ENCODE results near the gene GABARAP.

The GABARAP gene

DNA sequence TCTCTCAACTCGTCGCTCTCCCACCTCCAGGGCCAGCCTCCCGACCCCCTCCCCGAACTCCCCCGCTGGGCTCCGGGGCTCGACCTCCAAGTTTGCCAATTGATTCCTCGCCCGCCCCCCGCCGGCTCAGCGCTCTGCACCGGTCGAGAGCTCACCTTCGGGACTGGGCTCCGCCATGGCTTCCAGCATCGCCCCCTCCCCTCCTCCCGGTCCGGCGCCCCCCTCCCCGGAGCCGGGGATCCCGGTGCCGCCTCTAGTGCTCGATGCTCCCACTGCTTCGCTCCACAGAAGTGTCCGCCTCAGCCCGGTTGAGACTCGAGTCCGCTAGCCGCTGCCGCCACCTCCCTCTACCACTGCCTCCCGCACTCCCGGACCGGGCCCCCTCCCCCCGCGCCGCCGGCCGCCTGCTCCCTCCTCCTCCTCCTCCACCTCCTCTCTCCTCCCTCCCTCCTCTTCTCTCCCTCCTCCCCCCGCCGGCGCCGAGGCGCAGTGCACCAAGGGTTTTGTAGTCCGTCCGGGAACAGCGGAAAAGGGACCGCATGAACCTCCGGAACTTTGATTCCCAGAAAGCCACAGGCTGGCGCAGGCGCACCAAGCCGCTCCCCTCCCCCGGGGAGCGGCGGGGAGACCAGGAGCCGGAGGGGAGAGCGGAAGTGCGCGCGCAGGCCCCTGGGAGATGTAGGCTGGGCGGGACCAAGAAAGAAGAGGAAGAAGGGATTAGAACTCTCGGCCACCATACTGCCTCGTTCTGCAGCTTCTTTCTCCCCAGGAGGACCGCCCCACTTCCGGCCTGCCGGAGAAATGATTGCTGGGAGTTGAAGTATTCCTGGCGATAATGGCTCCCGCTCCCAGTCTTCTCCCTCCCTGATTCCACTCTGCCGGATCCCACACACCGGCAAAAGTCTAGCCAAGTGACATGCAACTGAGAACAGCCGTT, 2.9 kb downstream of the GABARAP start, which contains the start of gene PHF23:
Gene PHF23 (minus strand): TSS at position 367 of the 937 bp plus-strand sequence. CDS start 178 bp downstream, at position 189.
- peak; percentile 96 to 99 for DNase-seq

DNA sequence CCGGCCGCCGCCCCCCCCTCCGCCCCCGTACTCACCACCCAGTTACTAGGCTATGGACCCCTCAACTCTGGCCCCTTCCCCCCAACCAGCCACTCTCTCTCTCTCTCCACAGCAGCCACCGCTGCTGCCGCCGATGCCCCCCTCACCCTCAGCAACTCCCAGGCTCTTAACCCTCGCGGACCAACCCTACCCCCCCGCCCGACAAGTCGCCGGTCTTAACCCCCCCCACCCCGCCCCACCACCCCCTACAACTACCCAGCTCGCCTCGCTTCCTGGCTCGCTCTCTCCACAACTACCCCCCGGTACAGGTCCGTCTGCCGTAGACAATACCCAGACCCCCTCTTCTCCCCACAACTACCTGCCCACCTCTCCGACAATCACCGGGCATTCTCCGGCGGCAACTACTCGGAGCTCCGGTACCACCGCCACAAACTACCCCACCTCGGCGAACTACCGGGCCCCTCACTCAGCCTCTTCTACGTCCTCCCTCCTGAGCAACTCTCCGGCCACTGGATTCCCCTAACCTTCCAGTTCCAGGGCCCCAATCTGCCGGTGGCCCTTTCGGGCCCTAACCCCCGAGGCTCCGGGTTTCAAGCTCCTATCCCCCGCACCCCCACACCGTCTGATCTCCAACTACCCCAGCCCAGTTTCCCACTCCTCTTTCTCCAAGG, 3.7 kb downstream of the GABARAP start:
- DNase-seq, result no peak

DNA sequence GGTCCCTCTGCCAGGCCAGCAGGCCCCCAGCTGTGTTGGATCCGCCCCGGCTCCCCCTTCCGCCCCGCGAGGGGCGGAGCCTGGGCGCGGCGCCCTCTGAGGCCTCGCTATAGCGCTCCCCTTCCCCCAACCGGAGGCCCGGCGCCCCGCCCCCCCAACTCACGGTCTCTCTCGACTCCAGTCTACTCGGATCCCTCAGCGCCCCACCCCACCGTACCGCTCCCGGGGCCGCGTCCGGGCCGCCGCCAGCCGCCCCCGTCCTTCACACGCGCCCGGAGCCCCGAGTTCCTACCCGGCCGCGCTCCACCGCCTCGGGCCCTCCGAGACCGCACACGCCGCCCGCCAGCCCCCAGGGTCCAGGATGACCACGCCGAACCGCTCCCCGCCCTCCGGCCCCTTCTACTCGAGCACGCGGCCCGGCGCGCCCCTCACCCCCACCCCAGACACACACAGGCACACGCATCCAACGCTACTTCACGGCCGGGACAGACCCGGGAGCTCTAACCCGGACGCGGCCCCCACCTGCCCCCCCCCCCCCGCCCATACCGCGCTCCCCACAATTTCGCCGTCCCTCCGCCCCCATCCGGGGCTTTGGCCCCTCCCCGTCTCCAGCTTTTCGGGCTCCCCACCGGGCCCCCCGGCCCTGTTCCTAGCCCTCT, 4.4 kb downstream of the GABARAP start:
- peak in 1 of 2 experiments; percentile 55 for DNase-seq

DNA sequence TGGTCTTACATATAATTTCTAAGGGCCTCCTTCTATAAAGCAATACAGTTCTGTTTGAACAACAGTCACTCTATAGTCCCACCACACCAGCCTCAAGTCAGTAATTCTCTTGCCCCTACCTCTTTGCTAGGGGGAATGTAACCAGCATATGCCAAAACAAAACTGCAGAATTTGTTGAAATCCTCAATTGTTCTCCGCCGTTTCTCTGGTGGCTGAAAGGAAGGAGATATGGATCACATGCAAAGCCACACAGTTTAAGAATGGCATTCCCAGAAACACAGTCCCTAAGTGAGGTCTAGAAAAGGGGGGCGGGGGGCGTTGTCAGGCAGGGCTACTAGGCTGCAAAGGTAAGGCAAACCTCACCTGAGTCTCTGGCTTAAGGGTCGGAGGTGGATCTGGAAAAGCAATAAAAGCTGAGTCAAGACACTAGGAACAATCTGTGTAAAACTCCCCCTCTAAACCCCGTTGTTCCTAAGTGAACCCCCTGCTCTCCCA, 4.9 kb downstream of the GABARAP start:
- no peak for DNase-seq

DNA sequence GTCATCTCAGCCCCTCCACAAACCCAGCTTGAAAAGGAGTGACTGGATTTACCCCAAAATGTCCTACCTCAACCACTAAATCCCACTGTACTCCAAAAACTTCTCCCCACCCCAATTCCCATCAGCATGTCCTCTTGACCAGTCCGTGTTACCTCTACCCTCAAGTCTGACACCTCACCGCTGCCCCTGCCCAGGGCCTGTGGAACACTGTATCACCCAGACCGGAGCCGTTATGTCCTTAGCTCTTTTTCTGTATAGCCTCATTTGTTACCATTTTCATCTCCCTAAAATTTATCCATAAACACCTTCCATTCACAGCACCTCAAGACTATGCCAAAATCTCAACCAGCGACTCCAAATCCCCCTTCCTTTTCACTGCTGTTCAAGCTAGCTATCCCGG, 5.4 kb downstream of the GABARAP start:
- no peak for DNase-seq

DNA sequence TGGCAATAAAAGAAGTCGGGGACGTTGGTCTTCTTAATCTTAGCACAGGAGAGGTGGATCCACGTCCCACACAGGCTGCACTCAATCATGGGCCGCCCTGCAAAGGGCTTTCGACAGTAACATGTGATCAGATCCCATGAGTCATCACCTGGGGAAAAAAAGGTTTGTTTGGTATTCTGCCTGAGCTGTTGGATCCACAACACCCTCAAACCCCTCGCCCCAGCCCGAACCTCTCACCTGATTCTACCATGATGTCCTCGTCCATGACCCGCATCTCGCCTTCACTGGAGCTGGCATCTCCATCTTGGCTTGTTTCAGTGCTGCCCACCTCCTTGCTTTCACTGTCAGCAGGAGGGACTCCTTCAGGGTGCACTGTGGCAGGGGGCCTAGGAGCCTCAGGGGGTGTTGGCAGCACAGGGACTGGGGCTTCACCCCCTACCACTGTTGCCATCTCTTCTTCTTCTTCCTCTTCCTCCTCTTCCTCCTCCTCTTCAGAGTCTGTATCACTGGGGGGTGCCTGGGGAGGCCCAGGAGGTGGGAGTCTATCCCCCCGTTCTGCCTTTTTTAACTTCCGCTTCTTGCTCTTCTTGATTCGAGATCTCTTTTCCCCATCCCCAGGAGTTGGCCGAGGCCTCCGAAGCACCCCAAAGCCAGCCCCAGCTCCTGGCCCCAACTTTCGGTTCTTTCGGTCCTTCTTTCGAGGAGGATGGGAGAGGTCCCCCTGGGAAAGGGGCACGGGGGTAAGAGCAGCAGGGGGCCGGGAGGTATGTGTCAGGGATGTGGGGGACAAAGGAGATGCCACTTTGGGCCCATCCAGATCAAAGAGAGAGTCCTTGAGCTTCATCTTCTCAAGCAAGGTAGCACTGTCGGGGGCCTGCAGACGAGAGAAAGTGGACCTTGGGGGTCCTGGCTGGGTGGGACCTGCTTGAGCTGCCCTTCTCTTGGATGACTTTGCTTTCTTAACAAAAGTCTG, 6.3 kb downstream of the GABARAP start:
- no peak for DNase-seq

DNA sequence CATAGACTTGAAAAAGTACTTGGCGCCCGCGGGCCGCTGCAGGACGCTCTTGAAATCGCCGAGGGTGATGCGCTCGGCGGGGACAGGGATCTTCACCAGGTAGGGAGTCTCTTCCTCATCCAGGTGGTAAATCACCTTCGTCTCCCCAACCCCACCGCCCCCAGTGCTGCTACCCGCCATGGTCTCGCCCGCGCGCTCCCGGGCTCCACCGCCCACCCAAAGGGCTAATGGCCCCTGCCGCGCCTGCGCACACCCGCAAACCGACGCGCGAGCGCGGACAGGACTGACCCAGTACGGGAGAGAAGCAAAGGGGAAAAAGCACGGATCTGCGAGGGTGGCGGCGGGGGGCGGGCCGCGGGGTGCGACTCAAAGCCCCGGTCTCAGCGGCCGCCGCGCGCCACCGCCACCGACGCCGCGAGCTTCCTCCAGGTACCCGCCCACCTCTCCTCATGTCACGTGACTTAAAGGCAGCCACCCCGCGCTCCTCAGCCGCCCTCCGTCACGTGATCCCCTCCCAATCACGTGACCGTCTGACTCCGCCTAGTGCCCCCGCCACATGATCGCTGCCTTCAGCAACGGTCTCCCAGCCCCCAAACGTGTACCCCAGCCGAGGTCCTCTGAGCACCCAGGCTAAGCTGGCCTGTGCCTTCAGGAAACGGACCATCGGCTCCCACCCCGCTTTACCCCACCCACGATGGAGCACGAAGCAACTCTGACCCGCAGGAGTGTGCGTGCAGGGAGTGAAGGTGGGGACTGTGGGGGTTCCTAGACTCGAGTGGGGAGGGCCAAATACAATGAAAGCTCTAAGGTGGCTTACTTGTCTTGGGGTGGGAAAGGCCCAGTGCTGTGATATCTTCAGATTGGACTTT, 7.9 kb downstream of the GABARAP start, which contains the start of gene DVL2:
Gene DVL2 (minus strand): TSS at position 435 of the 869 bp plus-strand sequence. CDS start 255 bp downstream, at position 180.
- DNase-seq, result peak; percentile 87 to 92

DNA sequence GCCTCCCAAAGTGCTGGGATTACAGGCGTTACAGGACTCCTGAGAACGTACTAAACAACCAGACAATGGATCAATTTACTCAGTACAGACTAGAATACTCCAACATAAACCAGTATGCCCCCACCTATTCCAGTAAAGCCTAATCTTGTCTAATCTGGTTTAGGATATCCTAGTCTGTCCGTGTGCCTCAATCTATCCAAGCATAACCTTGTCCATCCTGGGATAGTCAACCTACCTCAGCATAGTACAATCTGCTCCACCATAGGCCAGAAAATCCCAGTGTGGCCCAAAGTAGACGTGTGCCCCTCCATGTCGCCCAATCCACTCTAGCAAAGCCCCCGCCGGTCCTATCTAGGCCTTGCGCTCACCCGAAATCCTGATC, 8.6 kb downstream of the GABARAP start:
- DNase-seq, result no peak

DNA sequence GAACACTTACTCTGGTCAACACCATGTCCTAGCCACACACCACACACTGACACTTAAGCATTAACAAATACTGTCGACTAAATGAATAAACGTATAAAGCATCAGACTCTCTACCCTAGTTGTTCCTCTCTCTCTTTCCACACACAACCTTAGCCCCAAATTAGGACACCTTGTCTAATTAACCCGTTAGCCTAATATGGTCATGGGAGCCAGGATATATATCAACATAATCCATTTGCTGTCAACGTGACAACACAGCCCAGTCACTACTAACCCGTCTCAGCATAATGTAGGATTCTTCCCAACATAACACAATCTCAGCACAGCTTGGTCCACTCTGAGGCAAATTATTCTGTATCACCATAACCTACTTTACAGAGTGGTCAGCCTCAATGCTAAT, 10.1 kb downstream of the GABARAP start:
- DNase-seq, result no peak

DNA sequence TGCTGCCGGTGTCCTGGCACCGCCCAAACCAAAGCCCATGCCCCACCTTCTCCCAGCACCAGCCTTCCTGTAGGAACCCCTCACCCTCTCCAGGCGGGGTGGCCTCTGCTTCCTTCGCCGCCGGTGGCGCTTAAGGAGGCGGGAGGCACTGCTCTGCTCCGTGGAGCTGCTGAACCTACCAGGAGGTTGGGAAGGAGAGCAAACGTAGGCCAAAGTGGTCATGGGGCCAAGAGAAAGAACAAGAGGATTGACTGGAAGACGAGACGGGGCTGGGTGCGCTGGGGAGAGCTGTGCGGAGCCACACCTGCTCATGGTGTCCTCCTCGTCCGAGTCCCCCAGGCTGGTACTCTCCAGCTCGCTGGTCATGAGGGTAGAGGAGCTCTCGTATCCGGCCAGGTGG, 12.7 kb downstream of the GABARAP start:
- DNase-seq, result no peak

DNA sequence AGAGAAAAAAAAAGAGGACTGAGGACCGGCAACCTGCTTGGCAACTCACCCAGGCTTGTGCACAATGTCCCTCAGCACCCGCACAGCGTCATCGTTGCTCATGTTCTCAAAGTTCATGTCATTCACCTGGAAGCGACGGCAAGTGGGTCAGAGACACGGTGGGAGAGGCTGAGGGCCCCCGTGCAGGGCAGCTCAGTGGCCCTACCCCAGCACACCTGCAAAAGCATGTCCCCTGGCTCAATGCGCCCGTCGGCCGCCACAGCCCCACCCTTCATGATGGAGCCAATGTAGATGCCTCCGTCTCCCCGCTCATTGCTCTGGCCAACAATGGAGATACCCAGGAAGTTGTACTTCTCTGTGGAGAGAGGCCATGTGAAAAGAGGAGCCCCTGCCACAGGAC, 13.3 kb downstream of the GABARAP start:
- no peak for DNase-seq

DNA sequence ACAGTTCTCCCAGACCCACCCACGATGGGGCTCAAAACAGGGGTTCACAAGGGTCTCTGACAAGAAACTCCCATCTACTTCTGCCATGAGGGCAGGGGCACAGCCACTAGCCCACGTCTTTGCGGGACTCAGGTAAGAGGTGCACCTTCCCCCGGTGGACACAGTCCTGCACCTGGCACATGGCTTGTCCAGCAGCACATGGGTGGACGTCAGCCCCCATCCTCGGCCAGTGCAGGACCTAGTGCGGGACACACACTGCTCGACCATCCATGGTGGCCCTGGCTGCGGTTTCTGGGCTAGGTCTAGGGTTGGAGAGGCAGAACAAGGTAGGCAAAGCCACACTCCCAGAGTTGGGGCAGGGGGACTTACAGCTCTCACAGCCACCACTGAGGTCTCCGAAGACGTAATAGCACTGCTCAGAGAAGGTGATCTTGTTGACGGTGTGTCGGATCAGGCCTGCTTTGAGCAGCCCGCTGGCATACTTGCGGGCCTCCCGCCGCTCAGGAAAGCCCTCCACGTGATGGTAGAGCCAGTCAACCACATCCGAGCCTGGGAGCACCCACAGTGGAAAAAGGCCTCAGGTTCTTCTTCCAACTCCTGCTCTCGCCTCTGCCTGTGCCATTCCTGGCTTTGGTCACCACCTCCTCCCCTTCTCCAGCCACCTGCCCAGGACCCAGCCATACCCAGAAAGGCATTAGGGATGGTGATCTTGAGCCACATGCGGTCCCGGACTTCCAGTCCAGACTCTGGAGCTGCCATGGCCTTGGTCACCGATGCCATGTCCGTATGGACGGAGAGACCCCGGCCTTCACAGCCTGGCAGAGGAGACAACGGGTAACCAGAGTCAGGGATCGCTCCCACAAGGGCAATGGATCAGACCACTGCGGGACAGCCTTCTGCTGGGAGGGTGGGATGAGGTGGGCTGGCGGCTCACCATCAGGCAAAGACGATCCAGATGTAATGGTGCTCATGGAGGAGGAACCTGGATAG, 15.2 kb downstream of the GABARAP start:
- DNase-seq, result no peak

DNA sequence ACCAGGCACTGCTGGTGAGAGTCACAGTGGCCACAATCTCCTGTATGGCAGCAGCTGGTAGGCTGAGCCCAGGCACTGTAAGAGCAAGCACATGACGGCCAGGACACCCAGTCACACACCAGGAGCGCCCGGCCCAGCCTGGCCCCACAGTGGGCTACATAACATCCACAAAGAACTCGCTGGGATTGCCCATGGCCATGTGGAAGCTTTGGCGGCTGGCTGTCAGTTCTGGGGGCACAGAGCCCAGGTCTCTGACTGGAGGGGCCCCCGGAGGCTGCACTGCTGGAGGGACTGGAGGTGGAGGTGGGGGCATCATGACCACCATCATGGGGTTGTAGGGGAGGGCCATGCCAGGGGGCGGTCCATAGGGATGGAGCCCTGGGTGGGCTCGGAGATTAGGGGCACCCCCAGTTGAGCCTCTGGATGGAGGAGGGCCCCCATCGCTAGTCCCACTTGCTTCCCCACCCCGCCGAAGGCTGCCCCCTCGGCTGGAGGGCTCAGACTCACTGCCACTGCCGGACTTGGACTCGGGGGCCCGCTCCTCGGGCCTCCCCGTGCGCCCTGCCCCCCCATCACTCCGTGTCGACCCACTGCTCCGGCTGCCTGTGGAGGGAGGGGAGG, 16.4 kb downstream of the GABARAP start:
- no peak for DNase-seq

DNA sequence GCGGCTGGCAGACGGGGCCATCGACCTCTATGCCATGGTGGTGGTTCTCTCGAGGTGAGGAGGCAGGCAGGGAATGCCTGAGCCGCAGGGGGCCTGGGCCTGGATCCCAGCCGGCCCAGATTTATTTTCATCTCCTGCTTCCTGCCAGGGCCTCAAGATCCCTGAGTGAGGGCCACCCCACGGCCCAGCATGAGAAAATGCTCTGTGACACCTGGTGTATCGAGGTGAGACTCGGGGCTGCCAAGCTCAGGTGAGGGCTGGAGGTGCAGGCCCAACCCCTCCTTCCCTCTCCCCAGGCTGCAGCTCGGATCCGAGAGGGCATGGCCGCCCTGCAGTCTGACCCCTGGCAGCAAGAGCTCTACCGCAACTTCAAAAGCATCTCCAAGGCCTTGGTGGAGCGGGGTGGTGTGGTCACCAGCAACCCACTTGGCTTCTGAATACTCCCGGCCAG, 17.6 kb downstream of the GABARAP start:
- DNase-seq, result no peak

DNA sequence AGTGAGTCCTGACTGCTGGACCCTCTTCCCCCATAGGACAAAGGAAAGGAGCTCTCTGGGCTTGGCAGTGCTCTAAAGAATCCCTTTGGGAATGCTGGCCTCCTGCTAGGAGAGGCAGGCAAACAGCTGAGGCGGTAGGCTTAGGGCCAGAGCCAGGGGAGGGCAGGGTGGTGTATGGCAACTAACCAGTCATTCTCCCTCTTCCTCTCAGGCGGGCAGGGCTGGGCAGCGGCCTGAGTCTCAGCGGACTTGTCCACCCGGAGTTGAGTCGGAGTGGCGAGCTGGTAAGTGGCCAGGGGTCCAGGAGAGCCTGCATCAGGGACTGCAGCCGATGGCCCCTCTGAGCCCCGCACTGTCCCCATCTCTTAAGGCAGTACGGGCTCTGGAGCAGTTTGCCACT, 18.1 kb downstream of the GABARAP start:
- DNase-seq, result no peak

DNA sequence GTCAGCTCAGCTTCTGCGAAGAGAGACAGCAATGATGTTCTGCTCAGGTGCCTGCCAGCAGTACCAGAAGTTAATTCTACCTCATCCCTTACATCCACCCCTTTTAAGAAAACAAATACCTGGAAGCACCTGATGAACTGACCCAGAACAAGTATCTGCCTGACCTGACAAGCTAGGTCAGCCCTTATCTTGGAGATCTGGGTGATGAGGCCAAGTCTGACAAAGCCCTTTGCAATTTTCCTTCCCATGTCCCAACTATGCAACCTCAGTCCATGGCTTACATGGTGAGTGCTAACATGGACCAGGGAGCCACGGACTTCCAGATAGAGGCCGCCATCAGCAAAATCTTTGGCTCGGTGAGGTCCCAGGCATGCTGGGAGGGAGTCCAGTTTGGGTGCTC, 18.9 kb downstream of the GABARAP start:
- no peak for DNase-seq

DNA sequence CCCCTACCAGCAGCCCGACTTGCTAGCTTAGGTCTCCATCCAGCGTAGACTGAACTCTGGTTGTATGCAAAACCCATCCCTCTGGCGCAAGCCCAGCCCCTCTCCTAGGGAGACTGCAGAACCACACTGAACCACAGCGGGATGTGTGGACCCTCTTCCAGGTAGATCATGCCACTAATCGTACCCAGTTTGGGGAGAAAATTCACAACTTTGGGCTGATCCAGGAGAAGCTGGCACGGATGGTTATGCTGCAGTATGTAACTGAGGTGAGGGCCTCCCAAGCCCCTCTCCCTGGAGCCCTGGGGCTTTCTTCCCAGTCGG, 19.3 kb downstream of the GABARAP start:
- DNase-seq, result no peak

DNA sequence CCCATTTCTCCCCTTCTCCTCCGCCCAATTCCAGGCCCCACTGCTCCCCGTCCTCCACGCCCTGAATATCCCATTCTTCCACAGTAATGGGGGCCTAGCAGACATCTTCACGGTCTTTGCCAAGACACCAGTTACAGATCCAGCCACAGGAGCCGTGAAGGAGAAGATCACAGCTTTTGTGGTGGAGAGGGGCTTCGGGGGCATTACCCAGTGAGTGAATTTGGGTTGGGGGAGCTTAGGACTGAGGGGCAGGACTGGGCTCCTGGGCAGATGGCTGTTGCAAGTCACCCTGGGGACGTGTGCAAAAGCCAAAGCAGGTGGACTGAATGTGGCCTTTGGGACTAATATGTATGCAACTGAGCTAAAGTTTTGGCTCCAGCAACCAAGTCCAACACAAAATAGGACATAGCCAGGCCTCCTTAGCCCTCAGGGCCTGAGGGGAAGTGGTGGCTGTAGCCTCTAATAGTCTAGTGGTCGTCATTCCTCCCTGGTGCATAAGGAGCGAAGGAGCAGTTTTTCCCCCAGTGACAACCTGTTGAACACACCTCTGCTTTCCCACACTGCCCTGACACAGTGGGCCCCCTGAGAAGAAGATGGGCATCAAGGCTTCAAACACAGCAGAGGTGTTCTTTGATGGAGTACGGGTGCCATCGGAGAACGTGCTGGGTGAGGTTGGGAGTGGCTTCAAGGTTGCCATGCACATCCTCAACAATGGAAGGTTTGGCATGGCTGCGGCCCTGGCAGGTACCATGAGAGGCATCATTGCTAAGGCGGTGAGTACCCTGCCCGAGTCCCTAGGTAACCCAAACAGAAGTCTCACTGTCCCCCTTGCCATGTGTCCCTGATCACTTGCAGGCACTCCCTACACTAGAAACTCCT, 19.9 kb downstream of the GABARAP start:
- no peak for DNase-seq

Data from NCI-H446 (cell line).